ENCODE results near the gene NUFIP1.
"Not testable (repeated sequence)": the region's sequence is repeated elsewhere in the genome, so short reads cannot be mapped to it uniquely, and the experiment has no call there.

NUFIP1 gene

GRCh38 chr13:44989071-44989889 lies at the start of gene NUFIP1, which contains the start of gene GPALPP1:
NUFIP1 (minus strand) TSS chr13:44989471; CDS start chr13:44989436, 35 bp downstream.
GPALPP1 (plus strand) TSS chr13:44989538; CDS start chr13:44989655, 117 bp downstream.
- peak; percentile 81 to 93 for DNase-seq (ENCODE audit: low read depth in 2 of 2, low spot score in 1 of 2)

DNA sequence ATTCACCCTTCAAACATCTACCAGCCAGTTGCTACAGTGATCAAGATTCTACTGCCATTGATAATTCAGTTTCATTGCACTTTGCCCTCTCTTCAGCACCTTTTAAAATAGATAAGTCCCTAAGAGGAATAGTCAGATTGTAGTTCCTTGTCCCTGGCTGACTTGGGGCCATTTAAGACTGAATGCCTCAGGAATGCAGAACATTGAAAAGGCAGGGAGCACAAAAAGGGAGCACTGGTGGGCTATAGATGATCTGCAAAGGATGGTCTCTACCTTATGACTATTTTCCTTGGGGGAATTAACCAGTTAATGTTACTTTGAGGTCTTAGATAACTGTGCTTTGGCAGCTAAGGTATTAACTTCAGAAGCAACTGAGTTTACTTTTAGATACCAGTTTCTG lies 46.9 kb upstream of the NUFIP1 start:
- no peak for DNase-seq (ENCODE audit: low read depth in 2 of 2, low spot score in 1 of 2)

- DNase-seq (ENCODE audit: low read depth in 2 of 2, low spot score in 1 of 2): no peak
Measured at GRCh38 chr13:45034342-45034741, 45.1 kb upstream of the NUFIP1 start.

DNA sequence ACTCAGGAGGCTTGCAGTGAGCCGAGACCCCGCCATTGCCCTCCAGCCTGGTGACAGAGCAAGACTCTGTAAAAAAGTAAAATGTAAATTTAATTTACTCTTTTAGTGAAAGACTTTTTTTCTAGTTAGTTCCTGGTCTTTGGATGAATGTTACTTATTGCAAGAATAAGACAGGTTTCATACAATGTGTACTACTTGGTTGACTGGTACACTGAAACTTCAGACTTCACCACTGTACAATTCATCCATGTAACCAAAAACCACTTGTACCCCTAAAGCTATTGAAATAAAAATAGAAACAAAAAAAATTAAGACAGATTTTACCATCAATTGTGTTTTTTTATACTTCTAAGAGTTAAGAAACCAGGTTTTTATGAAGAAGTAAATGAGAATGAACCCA lies 35.6 kb upstream of the NUFIP1 start:
- no peak for DNase-seq (ENCODE audit: low read depth in 2 of 2, low spot score in 1 of 2)

- DNase-seq (ENCODE audit: low read depth in 2 of 2, low spot score in 1 of 2): no peak
Measured at GRCh38 chr13:45021250-45021649, 32.0 kb upstream of the NUFIP1 start.

DNA sequence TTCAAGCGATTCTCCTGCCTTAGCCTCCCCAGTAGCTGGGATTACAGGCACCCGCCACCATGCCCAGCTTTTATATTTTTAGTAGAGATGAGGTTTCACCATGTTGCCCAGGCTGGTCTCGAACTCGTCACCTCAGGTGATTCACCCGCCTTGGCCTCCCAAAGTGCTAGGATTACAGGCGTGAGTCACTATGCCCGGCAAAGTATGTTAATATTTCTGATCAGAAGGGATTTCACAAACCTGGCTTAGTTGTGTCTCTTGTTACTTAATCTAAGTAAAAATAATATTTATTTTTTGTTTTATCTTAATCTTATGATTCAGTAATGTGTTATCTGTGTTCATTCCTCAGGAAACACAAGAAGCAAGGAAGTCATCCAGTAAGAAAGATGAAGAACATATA lies 30.7 kb upstream of the NUFIP1 start:
- not testable (repeated sequence) for DNase-seq (ENCODE audit: low read depth in 2 of 2, low spot score in 1 of 2)

DNA sequence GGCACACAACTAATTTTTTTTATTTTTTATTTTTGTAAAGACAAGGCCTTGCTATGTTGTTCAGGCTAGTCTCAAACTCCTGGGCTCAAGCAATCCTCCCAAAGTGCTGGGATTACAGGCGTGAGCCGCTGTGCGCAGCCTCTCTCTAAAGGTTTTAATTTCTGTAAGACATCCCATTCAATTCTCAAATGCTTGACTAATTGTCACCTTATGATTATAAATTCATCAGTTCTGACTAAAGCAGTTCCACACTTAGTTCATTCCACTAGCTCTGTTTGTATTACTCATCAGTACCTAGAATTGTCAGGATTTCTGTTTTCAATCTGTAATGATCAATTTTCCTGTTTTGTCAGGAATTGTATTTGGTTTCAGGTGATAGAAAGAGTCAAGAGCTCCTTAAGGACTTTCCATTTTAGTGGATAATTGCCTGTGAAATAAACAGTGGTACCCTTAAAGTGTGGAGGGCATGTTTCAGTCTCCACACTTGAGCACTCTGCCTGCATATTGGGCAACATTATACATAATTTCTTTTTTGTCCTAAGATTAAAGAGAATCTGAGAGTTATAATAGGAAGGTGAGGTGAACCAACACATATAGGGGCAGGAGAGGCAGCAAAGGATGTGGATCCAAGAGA lies 27.6 kb upstream of the NUFIP1 start:
- no peak for DNase-seq (ENCODE audit: low read depth in 2 of 2, low spot score in 1 of 2)

DNA sequence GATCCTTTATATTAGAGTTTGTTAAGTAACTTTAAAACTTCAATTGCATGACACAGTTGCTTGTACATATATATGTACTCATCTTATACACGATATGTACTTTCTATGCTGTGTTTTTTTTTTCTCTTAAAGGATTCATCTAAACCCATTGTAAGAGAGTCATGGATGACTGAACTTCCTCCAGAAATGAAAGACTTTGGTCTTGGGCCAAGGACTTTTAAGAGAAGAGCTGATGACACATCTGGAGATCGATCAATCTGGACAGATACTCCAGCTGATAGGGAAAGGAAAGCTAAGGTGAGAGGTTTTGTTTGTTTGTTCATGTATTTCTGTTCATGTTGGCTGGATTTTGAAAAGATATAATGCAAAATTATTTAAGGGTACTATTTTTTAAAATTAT lies 26.0 kb upstream of the NUFIP1 start:
- DNase-seq (ENCODE audit: low read depth in 2 of 2, low spot score in 1 of 2): no peak

GRCh38 chr13:45011198-45011597 lies 21.9 kb upstream of the NUFIP1 start:
- no peak for DNase-seq (ENCODE audit: low read depth in 2 of 2, low spot score in 1 of 2)

DNA sequence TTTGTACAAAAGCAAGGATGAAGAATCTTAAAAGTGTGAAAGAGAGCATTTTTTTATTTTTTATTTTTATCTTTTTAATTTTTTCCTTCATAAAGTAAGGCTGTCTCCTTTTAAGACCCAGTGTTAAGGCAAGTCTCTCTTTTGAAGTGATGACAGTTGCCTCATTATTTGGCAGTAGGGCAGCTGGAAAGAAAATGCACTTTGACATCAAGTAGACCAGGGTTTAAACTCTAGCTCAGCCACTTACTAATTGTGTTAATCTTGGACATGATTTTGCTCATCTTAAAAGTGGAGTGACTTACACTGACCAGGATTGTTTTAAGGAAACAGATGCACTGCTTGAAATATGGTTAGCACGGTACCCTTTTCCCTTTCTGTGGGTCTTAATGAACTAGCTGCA lies 18.6 kb upstream of the NUFIP1 start:
- no peak for DNase-seq (ENCODE audit: low read depth in 2 of 2, low spot score in 1 of 2)

GRCh38 chr13:45007225-45007624 lies 18.0 kb upstream of the NUFIP1 start:
- no peak for DNase-seq (ENCODE audit: low read depth in 2 of 2, low spot score in 1 of 2)

DNA sequence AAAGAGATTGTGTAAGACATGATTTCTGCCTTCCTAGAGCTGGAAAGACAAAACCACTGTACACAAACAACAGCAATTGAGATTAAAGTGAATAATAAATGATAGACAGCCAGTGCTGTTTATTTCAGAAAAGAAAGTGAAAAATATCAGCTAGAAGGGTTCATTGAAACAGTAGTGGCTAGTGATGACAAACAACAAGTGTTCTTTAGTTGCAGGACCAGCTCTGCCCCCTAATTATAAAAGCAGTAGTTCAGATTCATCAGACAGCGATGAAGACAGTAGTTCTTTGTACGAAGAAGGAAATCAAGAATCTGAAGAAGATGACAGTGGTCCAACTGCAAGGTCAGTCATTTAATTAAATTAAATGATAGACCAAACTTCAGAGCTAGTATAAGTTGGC lies 14.8 kb upstream of the NUFIP1 start:
- no peak for DNase-seq (ENCODE audit: low read depth in 2 of 2, low spot score in 1 of 2)

GRCh38 chr13:45003417-45003816 lies 14.1 kb upstream of the NUFIP1 start:
- no peak for DNase-seq (ENCODE audit: low read depth in 2 of 2, low spot score in 1 of 2)

- no peak for DNase-seq (ENCODE audit: low read depth in 2 of 2, low spot score in 1 of 2)
Measured at GRCh38 chr13:44989941-44990340, 670 bp upstream of the NUFIP1 start.

DNA sequence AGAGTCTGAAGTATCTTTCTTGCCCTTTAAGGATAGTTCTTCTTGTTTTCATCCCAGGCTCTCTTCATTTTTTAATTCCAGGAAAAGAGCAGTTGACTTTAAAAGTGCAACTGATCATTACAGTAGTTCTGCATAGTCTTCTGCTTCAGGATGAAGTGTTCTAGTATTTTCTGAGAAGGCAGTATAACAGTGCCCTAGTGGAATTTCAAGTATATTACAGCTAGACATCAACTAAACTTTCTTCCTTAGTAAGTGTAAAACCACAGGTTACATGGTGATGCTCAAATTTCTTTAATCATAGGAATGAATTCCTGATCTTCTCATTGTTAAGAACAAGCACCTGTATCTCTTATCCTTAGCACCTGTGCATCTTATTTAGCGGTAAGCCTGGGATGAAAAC lies 10.9 kb downstream of the NUFIP1 start:
- DNase-seq (ENCODE audit: low read depth in 2 of 2, low spot score in 1 of 2): no peak

DNA sequence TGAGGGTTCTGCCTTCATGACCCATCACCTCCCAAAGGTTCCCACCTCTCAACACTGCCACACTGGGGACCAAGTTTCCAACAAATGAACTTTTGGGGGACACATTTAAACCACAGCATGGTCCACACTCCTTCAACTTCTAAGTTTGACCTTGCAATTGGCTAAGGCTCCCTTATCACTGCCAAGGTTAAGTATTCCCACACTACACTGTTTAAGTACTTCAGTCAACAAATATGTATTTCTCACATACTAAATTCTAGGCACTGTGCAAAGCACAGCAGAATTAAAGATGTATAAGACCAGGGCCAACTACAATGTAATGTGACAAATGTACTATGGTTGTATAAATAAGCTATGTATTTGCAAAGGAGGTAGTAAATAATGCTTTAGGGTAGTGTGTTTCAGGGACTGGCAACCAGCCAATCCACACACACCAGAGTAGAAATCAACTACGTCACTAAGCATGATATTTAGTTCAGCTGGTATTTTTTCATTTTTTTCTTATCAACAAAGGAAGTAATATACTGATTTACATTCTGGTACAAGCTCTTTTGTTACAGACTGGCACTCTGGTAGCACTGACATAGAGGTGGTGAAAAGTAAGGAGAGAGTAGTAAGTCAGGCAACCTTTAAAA lies 12.2 kb downstream of the NUFIP1 start:
- no peak for DNase-seq (ENCODE audit: low read depth in 2 of 2, low spot score in 1 of 2)

DNA sequence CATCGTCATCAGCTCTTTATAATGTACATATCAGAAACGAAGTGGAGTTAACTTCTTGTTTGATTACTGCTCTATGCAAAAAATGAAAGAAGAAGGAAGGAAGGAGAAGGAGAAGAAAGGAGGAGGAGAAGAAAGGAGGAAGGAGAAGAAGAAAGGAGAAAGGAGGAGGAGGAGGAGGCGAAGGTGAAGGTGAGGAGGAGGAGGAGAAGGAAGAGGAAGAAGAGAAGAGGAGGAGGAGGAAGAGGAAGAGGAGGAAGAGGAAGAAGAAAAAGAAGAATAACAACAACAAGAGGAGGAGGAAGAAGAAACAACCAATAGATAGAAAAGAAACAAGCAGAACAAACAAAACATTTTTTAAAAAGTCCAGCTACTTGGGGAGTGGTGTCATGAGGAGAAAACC lies 13.1 kb downstream of the NUFIP1 start:
- no peak for DNase-seq (ENCODE audit: low read depth in 2 of 2, low spot score in 1 of 2)

GRCh38 chr13:44974056-44974793 lies 15.0 kb downstream of the NUFIP1 start:
- no peak for DNase-seq (ENCODE audit: low read depth in 2 of 2, low spot score in 1 of 2)

DNA sequence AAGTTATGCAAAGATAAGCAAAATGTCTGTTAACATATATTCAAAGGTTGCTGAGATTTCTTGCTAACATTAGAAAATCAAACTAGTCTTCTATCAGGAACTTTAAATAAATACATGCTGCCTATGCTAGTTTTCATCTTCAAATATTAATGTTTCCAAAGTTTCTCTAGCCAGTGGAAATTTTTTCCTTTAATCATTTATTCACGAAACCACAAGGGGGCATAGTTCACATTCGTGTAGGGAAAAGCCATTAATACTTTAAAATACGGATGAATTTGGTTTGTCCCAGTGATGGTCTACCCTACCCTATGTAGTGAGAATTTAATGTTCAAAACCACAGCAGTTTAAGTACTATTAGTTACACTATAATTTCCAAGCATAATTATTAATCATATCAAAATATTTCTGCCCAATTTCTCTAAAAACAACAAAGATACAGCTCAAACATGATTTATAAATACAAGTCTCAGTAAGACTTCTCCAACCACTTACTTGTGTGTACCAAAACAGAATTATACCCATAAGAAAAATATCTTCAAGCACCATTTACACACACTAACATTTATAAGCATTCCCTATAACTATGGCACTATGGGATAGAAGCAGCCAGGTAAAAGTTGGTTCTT lies 16.2 kb downstream of the NUFIP1 start:
- DNase-seq (ENCODE audit: low read depth in 2 of 2, low spot score in 1 of 2): no peak

DNA sequence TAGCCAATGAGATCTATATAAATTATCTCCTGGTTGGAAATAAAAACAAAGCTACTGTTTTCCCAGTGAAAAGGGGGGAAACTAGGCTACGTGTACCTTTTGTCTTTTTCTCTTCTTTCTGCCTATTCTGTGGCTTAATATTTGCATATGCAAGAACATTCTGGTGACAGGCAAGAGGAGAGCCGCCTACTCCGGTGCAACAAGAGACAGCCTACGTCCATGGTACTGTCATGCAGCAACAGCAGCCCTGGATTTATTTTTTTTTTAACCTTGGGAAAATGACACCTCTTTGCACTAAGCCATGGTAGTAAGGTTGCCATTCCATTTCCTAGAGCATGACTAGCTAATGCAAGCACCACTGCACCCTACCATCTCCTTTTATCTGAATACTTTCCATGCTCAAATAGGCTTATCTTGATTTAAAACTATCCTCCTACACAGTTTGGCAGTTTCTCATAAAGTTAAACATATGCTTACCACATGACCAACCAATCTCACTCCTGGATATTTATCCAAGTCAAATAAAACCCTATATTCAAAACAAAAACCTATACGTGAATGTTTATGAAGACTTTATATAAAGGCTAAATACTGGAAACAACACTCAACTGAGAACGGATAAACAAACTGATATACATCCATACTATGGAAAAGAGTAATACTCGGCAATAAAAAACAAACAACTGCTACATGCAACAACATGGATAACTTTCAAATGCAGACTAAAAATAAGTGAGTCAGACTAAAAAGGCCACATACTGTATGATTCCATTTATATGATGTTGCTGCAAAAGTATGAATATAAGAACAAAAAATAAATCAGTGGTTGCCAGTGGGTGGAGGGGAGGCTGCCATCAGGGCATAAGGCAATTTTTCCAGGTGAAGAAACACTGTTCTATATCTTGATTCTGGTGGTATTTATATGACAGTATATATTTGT lies 17.3 kb downstream of the NUFIP1 start:
- DNase-seq (ENCODE audit: low read depth in 2 of 2, low spot score in 1 of 2): no peak

All from stimulated activated CD8-positive, alpha-beta memory T cell treated with anti-CD3 and anti-CD28 coated beads, Interleukin-4, amount 100 ng/mL, for 1 hour (primary cell).